Measurements from ENCODE around the gene GRSF1.
A peak's percentile ranks its signal among the peaks of the same experiment; 100 is the strongest.
"Not testable (repeated sequence)": the region's sequence is repeated elsewhere in the genome, so short reads cannot be mapped to it uniquely, and the experiment has no call there.

The GRSF1 gene

DNA sequence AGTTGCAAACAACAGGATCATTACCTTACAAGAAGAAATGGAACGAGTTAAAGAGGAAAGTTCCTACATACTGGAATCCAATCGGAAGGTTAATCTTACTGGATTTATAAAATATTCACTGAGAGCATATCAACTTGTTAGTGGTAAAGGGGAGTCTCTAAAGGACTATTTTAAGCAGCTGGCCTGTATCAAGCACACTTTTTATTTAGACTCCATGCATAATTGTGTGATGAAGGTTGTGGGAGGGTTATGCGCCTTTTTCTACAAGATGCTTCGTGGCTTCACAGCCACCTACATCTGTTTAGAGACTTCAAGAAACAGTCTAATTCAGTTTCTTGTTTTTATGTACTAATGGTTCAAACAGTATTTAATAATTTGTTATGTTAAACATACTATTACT, 56.6 kb downstream of the GRSF1 start:
- no peak overlapping the region for H3K18ac ChIP-seq (ENCODE audit: low read depth in 1 of 2, low read length in 2 of 2)

DNA sequence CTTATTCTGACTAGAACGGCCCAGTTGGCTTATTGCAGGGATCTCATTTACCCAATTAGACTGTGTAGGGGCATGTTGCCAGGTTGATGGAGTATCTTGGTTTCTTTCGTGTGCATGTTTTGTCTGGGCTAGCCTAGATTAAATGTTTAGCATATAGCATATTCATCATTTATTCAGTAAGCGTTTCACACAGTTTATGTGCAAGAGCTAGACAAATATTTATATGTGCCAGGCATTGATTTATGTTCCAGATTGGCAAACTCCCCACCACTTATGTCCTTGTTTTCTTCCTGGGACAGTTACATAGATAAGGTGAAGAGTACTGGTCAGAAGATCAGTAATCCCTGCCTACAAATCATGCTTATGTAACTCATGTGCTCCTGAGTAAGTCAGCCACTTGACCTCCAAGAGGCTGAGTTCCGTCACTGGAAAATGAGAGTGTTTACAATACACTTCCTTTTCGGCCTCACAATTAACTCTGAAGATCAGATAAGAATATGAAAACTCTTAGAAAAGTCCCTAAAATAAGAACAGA, 60.7 kb downstream of the GRSF1 start:
- H3K79me1 ChIP-seq (replicated peaks; ENCODE audit: low read length, poor library complexity, severe bottlenecking), result no peaks in the 10 kb centered on the region
- H3K4ac ChIP-seq (ENCODE audit: low read depth in 1 of 2, low read length in 2 of 2), result no peak overlapping the region
- H2BK5ac ChIP-seq (ENCODE audit: low read depth, low read length, poor library complexity, severe bottlenecking), result no peak overlapping the region
- H3K4me2 ChIP-seq (ENCODE audit: low read length, poor library complexity, severe bottlenecking), result no peak overlapping the region
- H2AFZ ChIP-seq (ENCODE audit: low read depth, low read length), result no peak overlapping the region
- H4K91ac ChIP-seq (ENCODE audit: low read length), result no peak overlapping the region
- H3K23ac ChIP-seq (ENCODE audit: low read length in 2 of 2), result no peak overlapping the region
- no peaks in the 10 kb centered on the region for H3K9me3 ChIP-seq (ENCODE audit: control insufficient read depth, low read length)
- no peak overlapping the region for H3K14ac ChIP-seq (ENCODE audit: low read length in 2 of 2)
- H2BK12ac ChIP-seq (ENCODE audit: low read length in 2 of 2), result no peak overlapping the region
- no peak overlapping the region for H3K4me3 ChIP-seq (ENCODE audit: insufficient read depth in 1 of 2, low read depth in 1 of 2, low read length in 2 of 2)
- no peak overlapping the region for H2AK5ac ChIP-seq (ENCODE audit: low read length, severe bottlenecking)
- no peak overlapping the region for H3K18ac ChIP-seq (ENCODE audit: low read depth in 1 of 2, low read length in 2 of 2)
- DNase-seq, result peak; percentile 98
- H2BK15ac ChIP-seq (ENCODE audit: low read depth, poor library complexity, severe bottlenecking), result no peak overlapping the region
- H3K36me3 ChIP-seq (ENCODE audit: control insufficient read depth in 1 of 2, insufficient read depth in 2 of 2, low read depth in 1 of 2, low read length in 2 of 2), result peaks cover 20 to 91% of the 10 kb centered on the region in 2 experiments
- no peaks in the 10 kb centered on the region for H3K4me1 ChIP-seq (ENCODE audit: control insufficient read depth, insufficient read depth, low read depth, low read length)
- no peak overlapping the region for H4K8ac ChIP-seq (ENCODE audit: low read length)
- no peak overlapping the region for H3K27ac ChIP-seq (ENCODE audit: low read length, poor library complexity, severe bottlenecking)
- no peak overlapping the region for H2BK120ac ChIP-seq (ENCODE audit: low read depth, low read length)
- WGBS, result 27% methylated on average over 2 of the region's 5 CpGs
- no peak overlapping the region for H3K9ac ChIP-seq (ENCODE audit: low read length)
- H3K27me3 ChIP-seq (ENCODE audit: control insufficient read depth in 1 of 2, insufficient read depth in 1 of 2, low read length in 2 of 2), result no peaks in the 10 kb centered on the region

More for the DNA sequence above, 56.6 kb downstream of the GRSF1 start:
- no peak overlapping the region for H4K91ac ChIP-seq (ENCODE audit: low read length)
- H3K4me3 ChIP-seq (ENCODE audit: insufficient read depth in 1 of 2, low read depth in 1 of 2, low read length in 2 of 2), result no peak overlapping the region
- H4K8ac ChIP-seq (ENCODE audit: low read length), result no peak overlapping the region
- no peaks in the 10 kb centered on the region for H3K4me1 ChIP-seq (ENCODE audit: control insufficient read depth, insufficient read depth, low read depth, low read length)
- no peak overlapping the region for H2BK5ac ChIP-seq (ENCODE audit: low read depth, low read length, poor library complexity, severe bottlenecking)
- no peaks in the 10 kb centered on the region for H3K27me3 ChIP-seq (ENCODE audit: control insufficient read depth in 1 of 2, insufficient read depth in 1 of 2, low read length in 2 of 2)
- WGBS, result 100% methylated on average over 2 of the region's 4 CpGs
- no peak overlapping the region for H2BK15ac ChIP-seq (ENCODE audit: low read depth, poor library complexity, severe bottlenecking)
- no peak overlapping the region for H2AK5ac ChIP-seq (ENCODE audit: low read length, severe bottlenecking)
- no peak overlapping the region for H3K27ac ChIP-seq (ENCODE audit: low read length, poor library complexity, severe bottlenecking)
- no peak overlapping the region for H3K23ac ChIP-seq (ENCODE audit: low read length in 2 of 2)
- no peak overlapping the region for H3K4me2 ChIP-seq (ENCODE audit: low read length, poor library complexity, severe bottlenecking)
- no peak for DNase-seq
- H2BK12ac ChIP-seq (ENCODE audit: low read length in 2 of 2), result no peak overlapping the region
- no peak overlapping the region for H3K4ac ChIP-seq (ENCODE audit: low read depth in 1 of 2, low read length in 2 of 2)
- H3K36me3 ChIP-seq (ENCODE audit: control insufficient read depth in 1 of 2, insufficient read depth in 2 of 2, low read depth in 1 of 2, low read length in 2 of 2), result peaks cover 20 to 93% of the 10 kb centered on the region in 2 experiments
- H3K14ac ChIP-seq (ENCODE audit: low read length in 2 of 2), result no peak overlapping the region
- H3K9ac ChIP-seq (ENCODE audit: low read length), result no peak overlapping the region
- no peak overlapping the region for H2AFZ ChIP-seq (ENCODE audit: low read depth, low read length)
- no peaks in the 10 kb centered on the region for H3K79me1 ChIP-seq (replicated peaks; ENCODE audit: low read length, poor library complexity, severe bottlenecking)
- H2BK120ac ChIP-seq (ENCODE audit: low read depth, low read length), result no peak overlapping the region
- no peaks in the 10 kb centered on the region for H3K9me3 ChIP-seq (ENCODE audit: control insufficient read depth, low read length)

DNA sequence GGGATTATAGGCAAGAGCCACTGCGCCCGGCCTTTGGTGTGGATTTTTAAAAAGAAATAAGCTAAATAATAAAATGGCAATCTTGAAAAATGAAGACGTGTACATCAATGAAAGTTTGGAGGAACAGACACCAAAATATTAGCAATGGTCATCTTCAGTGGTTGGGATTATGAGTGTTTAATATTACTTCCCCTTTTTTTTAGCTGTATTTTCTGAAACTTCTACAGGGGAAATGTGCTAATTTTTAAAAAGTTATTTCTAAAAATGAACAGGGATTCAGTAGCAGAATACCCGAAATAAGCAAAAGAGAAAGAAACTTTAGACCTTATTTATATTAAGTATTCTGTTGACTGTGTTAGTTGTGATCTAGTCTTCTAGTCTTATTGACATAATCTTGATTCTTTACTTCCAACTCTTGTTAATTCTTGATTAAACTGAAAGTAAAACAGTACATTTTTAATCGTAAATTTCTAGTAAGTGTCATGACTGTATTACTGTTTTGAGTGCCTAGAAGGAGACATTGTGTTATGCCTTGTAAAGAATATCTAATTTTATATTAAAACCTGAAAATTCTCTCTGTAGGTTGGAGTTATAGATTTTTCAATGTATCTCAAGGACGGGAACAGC, 66.6 kb downstream of the GRSF1 start:
- WGBS, result 100% methylated on average over 4 of the region's 6 CpGs
- H3K4me3 ChIP-seq (ENCODE audit: insufficient read depth in 1 of 2, low read depth in 1 of 2, low read length in 2 of 2), result no peak overlapping the region
- no peak for DNase-seq
- no peak overlapping the region for H3K9ac ChIP-seq (ENCODE audit: low read length)
- H3K27me3 ChIP-seq (ENCODE audit: control insufficient read depth in 1 of 2, insufficient read depth in 1 of 2, low read length in 2 of 2), result no peaks in the 10 kb centered on the region
- no peaks in the 10 kb centered on the region for H3K9me3 ChIP-seq (ENCODE audit: control insufficient read depth, low read length)
- no peak overlapping the region for H3K14ac ChIP-seq (ENCODE audit: low read length in 2 of 2)
- H3K18ac ChIP-seq (ENCODE audit: low read depth in 1 of 2, low read length in 2 of 2), result no peak overlapping the region
- H4K91ac ChIP-seq (ENCODE audit: low read length), result no peak overlapping the region
- H3K4me2 ChIP-seq (ENCODE audit: low read length, poor library complexity, severe bottlenecking), result no peak overlapping the region
- no peak overlapping the region for H2AFZ ChIP-seq (ENCODE audit: low read depth, low read length)
- peaks cover 2% of the 10 kb centered on the region for H3K79me1 ChIP-seq (replicated peaks; ENCODE audit: low read length, poor library complexity, severe bottlenecking)
- no peak overlapping the region for H2BK5ac ChIP-seq (ENCODE audit: low read depth, low read length, poor library complexity, severe bottlenecking)
- H2AK5ac ChIP-seq (ENCODE audit: low read length, severe bottlenecking), result no peak overlapping the region
- H3K4ac ChIP-seq (ENCODE audit: low read depth in 1 of 2, low read length in 2 of 2), result no peak overlapping the region
- H3K4me1 ChIP-seq (ENCODE audit: control insufficient read depth, insufficient read depth, low read depth, low read length), result no peaks in the 10 kb centered on the region
- H3K36me3 ChIP-seq (ENCODE audit: control insufficient read depth in 1 of 2, insufficient read depth in 2 of 2, low read depth in 1 of 2, low read length in 2 of 2), result peaks cover 9 to 92% of the 10 kb centered on the region in 2 experiments
- H2BK12ac ChIP-seq (ENCODE audit: low read length in 2 of 2), result no peak overlapping the region
- H2BK15ac ChIP-seq (ENCODE audit: low read depth, poor library complexity, severe bottlenecking), result no peak overlapping the region
- no peak overlapping the region for H4K8ac ChIP-seq (ENCODE audit: low read length)
- no peak overlapping the region for H3K27ac ChIP-seq (ENCODE audit: low read length, poor library complexity, severe bottlenecking)
- no peak overlapping the region for H3K23ac ChIP-seq (ENCODE audit: low read length in 2 of 2)
- no peak overlapping the region for H2BK120ac ChIP-seq (ENCODE audit: low read depth, low read length)

DNA sequence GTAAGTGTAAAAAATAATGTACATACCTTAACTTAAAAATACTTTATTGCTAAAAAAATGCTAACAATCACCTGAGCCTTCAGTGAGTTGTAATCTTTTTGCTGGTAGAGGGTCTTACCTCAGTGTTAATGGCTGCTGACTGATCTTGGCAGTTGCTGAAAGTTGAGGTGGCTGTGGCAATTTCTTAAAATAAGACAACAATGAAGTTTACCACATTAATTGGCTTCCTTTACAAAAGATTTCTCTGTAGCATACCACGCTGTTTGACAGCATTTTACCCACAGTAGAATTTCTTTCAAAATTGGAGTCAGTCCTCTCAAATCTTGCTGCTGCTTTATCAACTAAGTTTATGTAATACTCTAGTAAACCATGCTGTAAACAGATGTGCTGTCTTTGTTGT, 70.3 kb downstream of the GRSF1 start:
- peaks cover 7 to 89% of the 10 kb centered on the region in 2 experiments for H3K36me3 ChIP-seq (ENCODE audit: control insufficient read depth in 1 of 2, insufficient read depth in 2 of 2, low read depth in 1 of 2, low read length in 2 of 2)
- H2BK5ac ChIP-seq (ENCODE audit: low read depth, low read length, poor library complexity, severe bottlenecking); DNase-seq; H3K79me1 ChIP-seq (replicated peaks; ENCODE audit: low read length, poor library complexity, severe bottlenecking); H2AFZ ChIP-seq (ENCODE audit: low read depth, low read length); H3K9ac ChIP-seq (ENCODE audit: low read length); H3K4me3 ChIP-seq (ENCODE audit: insufficient read depth in 1 of 2, low read depth in 1 of 2, low read length in 2 of 2); H4K91ac ChIP-seq (ENCODE audit: low read length); H3K27ac ChIP-seq (ENCODE audit: low read length, poor library complexity, severe bottlenecking); H3K4me2 ChIP-seq (ENCODE audit: low read length, poor library complexity, severe bottlenecking); H3K23ac ChIP-seq (ENCODE audit: low read length in 2 of 2); H4K8ac ChIP-seq (ENCODE audit: low read length); H3K4me1 ChIP-seq (ENCODE audit: control insufficient read depth, insufficient read depth, low read depth, low read length); H2BK15ac ChIP-seq (ENCODE audit: low read depth, poor library complexity, severe bottlenecking); H3K4ac ChIP-seq (ENCODE audit: low read depth in 1 of 2, low read length in 2 of 2); H2AK5ac ChIP-seq (ENCODE audit: low read length, severe bottlenecking); H3K27me3 ChIP-seq (ENCODE audit: control insufficient read depth in 1 of 2, insufficient read depth in 1 of 2, low read length in 2 of 2); H2BK12ac ChIP-seq (ENCODE audit: low read length in 2 of 2); H3K14ac ChIP-seq (ENCODE audit: low read length in 2 of 2); H3K18ac ChIP-seq (ENCODE audit: low read depth in 1 of 2, low read length in 2 of 2); H3K9me3 ChIP-seq (ENCODE audit: control insufficient read depth, low read length); H2BK120ac ChIP-seq (ENCODE audit: low read depth, low read length): not testable (repeated sequence)
- WGBS, result 100% methylated on average over 1 of the region's 1 CpG

All from mesenchymal stem cell (in vitro differentiated cells and primary cell).